ENCODE measurements around the gene MCAM.
A peak's percentile ranks its signal among the peaks of the same experiment; 100 is the strongest.

Gene MCAM

DNA sequence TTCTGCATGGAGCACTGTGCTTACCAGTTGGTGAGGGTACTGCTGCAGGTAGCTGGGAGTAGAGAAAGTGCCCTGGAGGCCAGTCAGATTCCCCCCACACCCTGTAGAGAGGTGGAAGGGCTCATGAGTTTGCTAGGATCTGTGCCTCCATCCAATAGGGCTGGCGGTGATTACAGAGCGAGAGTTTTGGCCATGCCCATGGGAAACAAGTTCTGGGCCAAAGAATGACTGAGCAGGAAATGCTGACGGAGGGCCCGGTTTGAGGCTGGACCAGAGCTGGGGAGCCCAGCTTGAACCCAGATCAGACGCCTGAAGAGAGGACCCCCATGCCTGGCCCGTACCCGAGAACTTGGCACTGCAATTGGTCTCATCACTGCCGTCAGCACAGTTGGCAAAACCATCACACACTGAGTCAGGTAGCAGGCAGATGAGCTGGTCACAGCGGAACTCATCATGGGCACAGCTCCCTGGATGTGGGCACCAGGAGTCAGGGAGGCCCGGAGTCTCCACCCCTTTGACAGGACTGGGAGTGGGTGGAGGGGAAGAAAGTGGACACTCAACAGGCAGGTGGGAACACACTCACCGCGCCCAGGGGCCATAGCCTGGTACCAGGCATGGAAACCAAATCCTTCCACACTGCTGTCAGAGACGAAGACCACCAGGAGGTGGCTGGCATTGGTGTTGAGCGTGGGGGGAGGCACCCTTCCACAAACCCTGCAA is 27.5 kb upstream of the MCAM start:
- no peak for DNase-seq

DNA sequence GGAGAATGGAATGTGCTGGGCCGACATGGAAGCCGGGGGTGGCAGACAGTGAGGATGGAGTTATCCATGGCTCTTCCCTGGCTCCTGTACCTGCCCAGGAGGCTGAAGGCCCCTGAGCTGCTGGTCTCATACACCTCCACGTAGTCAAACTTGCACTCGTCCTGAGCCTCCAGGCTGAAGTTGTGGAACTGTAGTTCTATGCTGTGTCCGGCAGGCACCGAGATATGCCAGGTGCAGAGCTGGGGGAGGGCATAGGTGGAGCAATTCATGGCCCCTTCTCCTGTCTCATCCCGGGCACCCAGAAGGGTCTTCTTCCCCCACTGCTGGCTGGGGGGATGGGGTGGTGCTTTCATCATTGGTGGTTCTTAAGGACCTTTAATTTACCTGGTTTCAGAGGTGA is 26.8 kb upstream of the MCAM start:
- DNase-seq, result no peak

DNA sequence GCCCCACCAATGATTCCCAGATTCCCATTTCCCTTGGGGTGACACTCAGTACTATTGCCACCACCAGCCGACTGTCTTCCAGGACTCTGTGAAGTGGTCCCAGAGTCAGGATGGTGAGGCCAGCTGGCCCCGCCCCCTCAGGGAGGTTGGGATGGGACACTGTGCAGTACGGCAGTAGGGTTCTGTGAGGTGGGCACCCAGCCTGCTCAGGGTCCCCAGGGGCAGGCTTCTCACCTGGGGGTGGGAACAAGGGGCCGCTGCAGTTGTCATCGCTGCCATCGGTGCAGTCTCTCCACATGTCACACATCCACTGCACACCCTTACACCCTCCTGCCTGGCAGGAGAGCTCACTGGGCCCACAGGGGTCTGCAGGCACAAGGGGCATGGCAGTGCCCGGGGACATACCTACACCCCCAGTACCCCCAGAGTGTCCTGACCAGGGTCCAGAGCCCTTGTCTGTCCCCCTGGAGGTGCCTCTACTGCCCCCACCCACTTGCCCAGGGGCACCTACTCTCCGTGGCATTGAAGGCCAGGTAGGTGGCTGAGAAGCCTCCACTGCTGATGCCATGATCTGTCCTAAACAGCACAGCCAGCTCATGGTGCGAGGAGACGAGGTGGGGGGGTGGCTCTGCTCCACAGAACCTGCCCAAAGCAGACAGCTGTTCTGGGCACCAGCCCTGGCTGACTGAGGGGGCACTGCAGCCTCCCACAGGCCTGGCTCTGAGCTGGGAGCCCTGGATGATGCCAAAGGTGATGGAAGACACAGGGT is 25.6 kb upstream of the MCAM start:
- DNase-seq, result no peak

DNA sequence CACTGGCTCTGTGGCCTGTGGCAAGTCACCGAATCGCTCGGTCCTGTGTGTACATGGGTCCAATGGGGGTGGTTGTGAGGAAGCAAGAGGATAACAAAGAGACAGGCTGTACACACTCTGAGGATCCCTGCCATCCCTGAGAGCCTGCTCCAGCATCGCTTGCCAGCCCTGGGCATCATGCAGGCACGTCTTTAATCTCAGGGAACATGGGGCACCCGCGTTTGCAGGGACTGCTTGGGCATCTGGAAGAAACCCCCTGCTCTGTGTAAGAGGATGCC is 25.0 kb upstream of the MCAM start:
- DNase-seq, result no peak

DNA sequence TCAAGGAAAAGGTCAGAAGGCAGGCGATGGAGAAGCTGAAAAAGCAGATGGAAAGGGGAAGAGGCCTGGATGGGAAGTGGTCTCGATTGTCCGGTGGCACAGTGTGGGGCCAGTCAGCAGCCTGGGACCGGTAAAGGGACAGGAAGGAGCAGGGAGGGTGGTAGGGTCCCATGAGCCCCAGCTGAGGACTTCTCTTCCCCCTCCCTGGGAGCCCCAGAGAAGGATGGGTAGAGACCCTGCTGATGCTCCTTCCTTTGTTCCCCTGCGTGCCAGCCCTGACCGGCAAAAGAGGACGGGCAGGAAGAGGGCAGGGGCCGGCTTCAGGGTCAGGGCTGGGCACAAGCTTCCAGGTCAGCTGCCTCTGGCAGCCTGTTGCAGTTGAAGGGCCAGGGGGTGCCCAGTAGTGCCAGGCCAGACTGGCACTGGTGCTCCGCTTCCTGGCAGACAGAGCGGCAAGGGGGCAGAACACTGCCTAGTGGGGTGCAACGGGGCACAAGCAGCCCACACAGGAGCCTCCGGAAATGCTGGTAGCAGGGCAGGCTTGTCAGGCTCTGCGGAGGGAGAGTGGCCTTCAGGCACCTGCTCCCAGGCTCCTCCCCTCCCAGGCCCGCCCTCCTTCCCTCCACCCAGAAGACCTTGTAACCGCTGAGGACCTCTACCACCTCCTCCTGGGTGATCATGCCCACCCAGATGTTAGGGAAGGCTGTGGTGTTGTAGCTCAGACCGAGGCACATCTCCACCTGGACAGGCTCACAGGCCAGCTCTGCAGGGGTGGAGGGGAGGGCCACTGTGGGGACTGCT is 24.5 kb upstream of the MCAM start:
- no peak for DNase-seq

DNA sequence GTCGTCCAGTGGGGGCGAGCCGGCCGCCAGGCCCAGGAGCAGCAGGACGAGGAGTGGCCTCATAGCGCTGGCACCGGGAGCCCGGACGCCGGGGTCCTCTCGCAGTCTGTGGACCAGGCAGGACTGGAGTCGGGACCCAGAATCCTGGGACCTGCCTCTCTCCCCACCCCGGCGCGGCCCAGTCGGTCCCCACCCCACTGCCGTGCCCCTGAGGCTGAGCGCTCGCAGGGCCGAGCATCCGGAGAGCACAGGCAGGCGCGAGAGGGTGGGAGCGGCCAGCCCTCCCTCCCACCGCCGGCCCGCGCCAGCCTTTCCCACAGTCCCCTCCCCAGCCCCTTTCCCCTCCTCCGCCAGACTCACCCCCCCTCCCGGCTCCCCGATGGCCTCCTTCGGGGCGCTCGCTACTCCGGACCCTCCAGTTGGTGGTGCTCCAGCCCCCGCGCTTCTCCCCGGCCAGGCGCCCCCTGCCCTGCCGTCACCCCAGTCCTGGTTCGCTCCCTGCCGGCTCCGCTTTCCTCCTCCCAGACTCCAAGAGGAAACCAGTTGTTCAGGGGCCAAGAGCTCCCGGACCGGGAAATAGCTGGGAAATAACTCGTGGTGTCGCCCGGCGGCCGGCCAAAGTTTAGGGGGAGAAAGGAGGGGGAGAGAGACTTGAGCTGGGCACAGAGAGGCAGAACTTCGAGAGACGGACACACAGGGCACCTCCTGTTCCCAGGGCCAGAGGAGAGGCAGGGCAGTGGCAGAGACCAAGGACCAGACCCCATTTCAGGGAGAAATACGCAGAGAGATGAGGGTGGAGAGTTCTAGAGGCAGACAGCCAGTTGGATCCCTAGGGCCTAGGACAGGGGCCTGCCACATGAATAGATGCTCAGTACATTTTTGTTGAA is 23.6 kb upstream of the MCAM start, which contains the start of gene C1QTNF5:
C1QTNF5 (minus strand) TSS at position 549 of the 887 bp plus-strand sequence; CDS start at position 63, 486 bp downstream.
- DNase-seq, result no peak

DNA sequence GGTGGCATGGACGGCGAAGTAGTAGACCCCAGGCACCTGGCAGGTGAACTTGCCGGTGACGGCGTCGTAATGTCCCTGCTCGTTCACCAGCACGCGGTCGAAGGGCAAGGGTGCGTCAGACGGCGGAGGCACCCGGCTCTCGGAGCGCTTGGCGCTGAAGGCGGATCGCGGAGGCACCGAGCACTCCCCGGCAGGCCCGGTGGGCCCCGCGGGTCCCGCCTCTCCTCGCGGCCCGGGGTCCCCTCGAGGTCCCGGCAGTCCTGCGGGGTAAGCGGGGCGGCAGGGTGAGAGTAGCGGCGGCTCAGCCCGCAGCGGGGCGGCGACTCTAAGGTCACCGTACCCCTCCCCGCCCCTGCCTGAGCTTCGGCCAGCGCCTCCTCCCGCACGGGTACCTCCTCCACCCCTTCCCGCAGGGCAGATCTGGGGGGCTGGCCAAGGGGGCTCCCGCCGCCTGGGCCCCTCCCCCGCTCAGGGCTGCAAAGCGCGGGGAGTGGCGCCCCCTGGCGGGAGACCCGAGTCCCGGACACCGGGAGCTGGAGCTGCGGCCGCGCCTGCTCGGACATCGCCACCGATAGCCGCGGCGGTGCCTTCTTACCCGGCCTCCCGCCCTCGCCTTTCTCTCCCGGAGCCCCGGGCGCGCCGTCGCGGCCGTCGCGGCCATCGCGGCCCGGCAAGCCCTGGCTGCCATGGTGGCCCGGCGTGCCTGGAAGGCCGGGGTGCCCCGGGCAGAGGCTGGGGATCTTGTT is 22.8 kb upstream of the MCAM start:
- DNase-seq, result no peak

DNA sequence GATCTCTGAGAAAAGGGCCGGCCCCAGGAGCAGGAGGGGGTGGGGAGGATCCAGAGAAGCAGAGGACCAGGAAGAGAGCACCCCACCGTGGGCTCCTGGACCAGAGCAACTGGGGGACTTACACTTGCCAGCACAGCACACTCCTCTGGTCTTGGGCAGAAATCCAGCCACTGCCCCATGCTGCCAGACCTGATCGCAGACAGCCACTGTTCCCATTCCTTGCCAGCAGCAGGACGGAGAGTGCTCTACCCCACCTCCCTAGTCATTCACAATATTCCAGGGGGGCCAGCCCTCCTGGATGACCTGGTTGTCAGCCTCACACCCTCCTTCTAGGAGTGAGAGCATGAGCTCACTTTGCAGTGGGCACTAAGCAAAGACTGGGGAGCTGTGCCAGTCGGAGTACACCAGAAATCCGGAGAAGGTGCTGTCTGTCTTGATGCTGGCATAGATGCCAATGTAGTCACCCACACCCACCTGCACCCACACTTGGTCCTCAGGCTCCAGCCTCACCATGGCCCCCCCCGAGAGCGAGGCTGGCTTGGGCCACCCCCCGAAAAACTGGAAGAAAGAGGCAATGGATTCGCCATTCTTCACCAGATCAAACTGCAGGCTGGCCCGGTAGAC is 22.1 kb upstream of the MCAM start:
- DNase-seq, result no peak

DNA sequence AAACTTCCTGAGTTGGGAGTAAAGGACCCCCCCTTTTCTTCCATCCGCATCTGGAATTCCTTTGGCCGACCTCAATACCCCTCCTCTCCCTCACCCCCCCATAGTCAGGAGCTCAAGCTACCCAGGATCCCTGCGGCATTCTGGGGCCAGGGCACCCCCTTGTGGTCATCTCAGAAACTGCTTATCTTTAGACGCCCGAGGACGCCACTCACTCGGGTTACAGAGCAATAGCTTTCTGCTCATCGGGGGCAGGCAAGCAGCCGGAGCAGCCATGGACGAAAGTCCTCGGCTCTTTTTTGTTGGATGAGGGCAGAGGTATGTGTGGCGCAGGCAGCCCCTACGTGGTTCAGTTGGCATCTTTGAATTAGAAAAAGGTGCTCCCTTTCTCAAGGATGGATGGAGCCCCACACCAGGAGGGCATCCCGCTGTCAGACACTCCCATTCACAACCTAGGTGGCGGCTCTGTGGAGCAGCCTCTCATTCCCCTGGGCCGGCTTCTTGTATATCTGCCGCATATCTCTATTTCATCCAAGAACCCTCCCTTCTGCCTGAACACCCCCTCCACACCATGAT is 21.5 kb upstream of the MCAM start:
- peak; percentile 64 to 75 for DNase-seq

DNA sequence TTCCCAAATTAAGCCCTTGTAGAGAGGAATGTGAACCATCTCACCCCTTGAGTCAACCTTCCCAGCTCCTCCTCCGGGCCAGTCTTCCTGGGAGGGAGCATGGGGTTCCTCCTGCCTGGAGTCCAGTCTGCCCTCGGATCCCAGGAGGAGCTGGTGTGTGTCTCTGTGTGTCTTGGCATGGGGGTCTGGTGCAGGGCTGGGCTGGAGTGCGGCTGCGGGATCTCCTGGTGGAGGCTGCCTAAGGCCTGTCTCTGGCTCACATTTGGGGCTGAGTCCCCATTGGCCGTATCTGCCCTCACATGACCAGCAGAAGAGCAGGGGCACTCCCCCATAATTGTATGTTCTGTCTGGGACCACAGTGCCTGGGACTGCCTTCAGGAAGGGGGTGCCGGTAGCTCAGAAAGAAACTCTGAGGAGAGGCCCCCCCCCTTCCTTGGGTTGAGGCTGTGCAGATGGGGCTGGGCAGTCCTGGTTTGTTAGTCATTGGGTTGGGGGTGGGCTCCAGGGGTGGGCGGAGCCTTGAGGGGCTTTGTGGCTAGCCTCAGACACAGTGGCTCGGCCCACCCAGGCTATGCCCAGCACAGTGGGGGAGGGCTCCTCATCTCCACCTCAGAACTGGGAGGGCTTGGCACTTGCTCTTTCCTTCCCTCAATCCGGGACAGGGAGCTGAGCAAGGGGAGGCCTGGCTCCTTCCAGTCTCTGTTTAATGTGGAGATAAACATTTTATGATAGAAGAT is 20.8 kb upstream of the MCAM start:
- DNase-seq, result no peak

DNA sequence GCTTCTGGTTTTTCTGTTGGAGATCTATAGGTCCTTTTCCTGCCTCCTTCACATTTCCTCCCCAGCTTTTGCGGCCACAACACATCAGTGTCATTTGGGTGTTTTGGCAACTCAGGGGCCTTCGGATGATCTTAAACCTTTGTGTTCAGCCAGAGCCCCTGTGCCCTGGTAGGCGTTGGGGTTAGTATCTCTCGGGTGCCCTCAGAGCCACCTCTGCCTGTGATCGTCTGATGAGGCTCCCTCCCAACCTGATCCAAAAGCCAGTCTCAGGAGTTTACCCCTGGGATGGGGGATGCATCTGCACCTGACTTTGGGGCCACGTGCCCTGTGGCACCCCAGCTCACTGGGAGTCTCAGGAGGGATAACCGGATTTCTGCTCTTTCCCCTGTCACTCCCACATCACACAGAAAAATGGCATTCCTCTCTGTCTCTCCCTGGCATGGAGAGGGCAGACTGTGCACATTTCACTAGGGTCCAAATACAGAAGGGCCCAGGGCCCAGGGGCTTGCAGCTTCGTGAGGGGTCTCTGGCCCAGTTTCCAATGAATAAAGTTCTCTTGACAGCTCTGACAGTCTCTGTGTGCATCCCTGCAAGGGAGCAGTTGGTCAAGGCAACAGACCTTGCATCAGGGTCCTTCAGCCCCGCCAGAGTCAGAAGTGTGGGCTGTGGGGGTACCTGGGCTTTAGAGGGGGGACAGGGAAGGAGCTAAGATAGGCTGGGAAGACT is 20.0 kb upstream of the MCAM start:
- DNase-seq, result no peak

DNA sequence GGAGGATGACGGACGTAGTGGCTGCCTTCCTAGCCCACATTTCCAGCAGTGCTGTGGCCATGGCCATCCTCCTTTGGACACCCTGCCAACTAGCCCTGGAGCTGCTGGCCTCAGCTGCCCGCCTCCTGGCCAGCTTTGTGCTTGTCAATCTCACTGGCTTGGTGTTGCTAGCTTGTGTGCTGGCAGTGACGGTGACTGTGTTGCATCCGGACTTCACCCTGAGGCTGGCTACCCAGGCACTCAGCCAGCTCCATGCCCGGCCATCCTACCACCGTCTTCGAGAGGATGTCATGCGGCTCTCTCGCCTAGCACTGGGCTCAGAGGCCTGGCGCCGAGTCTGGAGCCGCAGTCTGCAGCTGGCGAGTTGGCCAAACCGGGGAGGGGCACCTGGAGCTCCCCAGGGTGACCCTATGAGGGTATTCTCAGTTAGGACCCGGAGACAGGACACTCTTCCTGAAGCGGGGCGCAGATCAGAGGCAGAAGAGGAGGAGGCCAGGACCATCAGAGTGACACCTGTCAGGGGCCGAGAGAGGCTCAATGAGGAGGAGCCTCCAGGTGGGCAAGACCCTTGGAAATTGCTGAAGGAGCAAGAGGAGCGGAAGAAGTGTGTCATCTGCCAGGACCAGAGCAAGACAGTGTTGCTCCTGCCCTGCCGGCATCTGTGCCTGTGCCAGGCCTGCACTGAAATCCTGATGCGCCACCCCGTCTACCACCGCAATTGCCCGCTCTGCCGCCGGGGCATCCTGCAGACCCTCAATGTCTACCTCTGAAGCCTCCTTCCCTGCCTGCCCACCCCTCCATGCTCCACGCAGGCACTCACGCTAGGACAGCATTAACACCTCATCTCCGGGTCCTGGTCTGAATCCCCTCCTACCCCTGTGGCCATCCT is 19.0 kb upstream of the MCAM start:
- no peak for DNase-seq

DNA sequence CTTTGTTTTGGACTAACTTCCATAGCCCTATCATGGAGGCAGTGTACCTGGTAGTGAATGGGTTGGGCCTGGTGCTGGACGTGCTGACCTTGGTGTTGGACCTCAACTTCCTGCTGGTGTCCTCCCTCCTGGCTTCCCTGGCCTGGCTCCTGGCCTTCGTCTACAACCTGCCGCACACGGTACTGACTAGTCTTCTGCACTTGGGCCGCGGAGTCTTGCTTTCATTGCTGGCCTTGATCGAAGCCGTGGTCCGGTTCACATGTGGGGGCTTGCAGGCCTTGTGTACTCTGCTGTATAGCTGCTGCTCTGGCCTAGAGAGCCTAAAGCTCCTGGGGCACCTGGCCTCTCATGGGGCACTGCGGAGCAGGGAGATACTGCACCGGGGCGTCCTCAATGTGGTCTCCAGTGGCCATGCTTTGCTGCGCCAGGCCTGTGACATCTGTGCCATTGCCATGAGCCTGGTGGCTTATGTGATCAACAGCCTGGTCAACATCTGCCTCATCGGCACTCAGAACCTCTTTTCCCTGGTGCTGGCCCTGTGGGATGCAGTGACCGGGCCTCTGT is 18.2 kb upstream of the MCAM start:
- DNase-seq, result no peak

DNA sequence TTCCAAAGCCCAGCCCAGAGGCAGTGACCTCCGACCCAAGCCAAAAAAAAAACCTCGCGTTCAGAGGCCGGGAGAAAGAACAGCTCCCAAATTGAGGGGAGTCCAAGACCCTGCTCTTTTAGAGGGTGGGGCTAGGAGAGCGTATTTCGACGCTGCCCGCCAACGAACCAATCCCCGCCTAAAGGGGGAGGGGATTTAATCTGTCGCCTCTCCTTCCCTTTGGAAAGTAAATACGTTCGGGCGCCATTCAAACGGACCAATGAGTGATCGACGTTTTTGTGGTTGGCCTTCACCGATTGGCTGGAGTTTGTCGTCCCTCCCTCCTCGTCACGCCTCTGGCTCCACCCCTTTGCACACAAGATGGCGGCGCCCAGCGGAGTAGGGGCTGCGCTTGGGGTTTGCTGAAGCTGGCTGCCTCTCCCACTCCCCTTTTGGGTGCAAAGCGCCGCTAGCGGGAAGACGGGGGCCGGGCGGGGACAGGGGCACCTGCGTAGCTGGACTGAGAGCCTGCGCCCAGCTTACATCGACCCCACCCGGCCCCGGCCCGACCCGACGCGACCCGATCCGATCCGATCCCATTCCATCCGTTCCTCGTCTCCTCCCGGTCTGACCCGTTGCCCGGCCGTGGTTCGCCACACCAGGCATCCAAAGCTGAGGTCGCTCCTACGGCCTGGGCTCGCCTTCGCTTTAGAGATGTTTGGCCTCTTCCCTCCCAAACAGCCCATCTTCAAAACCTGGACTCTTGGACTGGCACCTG is 17.4 kb upstream of the MCAM start, which contains the start of gene RNF26:
RNF26 (plus strand) TSS at position 354 of the 757 bp plus-strand sequence. CDS start 596 bp downstream, outside the sequence.
- peak; percentile 98 to 99 for DNase-seq

DNA sequence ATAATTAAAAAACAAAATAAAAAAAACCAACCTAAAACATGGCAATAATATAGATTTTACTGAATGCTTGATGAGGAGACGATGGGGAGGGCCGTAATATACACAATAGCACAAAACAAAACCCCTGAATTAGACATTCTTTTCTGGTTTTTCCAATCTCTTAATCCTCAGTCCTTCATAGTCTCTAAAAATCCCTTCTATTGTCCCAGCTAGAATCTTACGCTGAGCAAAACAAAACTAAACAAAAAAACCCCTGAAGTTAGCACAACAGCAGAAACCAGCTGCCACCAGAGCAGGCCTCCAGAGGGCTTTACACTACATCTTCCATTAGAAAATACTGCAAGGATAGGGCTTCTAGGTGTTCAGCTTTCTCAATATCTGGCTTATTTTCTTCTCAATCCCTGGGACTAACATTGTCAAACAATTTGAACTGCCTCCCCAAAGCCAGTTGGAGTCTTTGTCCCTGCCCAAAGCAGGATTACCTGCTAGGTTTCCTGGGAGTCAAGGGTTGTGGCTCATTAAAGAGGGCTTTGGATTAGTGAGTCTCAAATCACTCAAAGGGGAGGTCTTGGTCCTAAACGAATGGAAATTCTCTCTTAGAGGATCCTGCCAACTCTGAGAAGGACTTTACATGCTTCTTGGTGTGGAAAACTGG is 15.3 kb upstream of the MCAM start:
- no peak for DNase-seq

DNA sequence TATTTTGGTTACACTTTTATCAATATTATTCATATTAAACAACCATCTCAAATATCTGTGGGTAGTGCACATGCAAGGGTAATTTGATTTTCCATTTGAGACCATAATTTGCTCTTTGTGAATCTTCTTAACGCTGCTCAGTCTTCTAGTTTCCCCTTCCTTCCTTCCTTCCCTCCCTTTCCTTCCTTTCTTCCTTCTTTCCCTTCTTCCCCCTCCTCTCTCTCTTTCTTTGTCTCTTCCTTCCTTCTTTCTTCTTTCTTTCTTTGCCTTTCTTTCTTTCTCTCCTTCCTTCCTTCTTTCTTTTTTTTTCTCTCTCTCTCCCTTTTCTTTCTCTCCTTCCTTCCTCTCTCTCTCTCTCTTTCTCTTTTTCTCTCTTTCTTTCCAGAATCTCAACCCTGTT is 13.3 kb upstream of the MCAM start:
- DNase-seq, result no peak

DNA sequence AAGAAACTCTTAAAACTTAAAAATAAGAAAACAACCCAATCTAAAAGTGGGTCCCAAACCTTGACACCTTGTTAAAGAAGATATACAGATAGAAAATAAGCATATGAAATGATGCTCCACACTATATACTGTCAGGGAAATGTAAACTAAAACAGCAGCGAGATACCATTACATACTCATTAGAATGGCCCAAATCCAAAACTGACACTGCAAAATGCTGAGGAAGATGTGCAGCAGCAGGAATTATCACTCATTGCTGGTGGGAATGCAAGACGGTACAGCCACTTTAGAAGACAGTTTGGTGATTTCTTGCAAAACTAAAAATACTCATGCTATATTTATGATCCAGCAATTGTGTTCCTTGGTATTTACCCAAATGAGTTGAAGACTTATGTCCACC is 12.4 kb upstream of the MCAM start:
- DNase-seq, result no peak
